Measurements from ENCODE around the gene KLHL17.
A peak's percentile ranks its signal among the peaks of the same experiment; 100 is the strongest.
"Not testable (repeated sequence)": the region's sequence is repeated elsewhere in the genome, so short reads cannot be mapped to it uniquely, and the experiment has no call there.

Gene KLHL17

GRCh38 chr1:982765-983436, 22.5 kb downstream of the KLHL17 start:
- ATAC-seq = no peak

- ATAC-seq = peak; percentile 65 to 71
Observed at GRCh38 chr1:983798-984475, 23.6 kb downstream of the KLHL17 start.

- no peak for ATAC-seq
Observed at GRCh38 chr1:984476-984814, 24.1 kb downstream of the KLHL17 start.

GRCh38 chr1:985126-985525, 24.7 kb downstream of the KLHL17 start:
- no peak for ATAC-seq

GRCh38 chr1:988061-988460, 27.7 kb downstream of the KLHL17 start:
- ATAC-seq = not testable (repeated sequence)

- not testable (repeated sequence) for ATAC-seq
Observed at GRCh38 chr1:991275-991674, 30.9 kb downstream of the KLHL17 start.

GRCh38 chr1:991895-992294, 31.5 kb downstream of the KLHL17 start:
- no peak for ATAC-seq

GRCh38 chr1:992362-992761, 32.0 kb downstream of the KLHL17 start:
- peak in 1 of 2 donors; percentile 48 for ATAC-seq

GRCh38 chr1:993379-993995, 33.1 kb downstream of the KLHL17 start:
- no peak for ATAC-seq

- ATAC-seq = not testable (repeated sequence)
Observed at GRCh38 chr1:994546-994945, 34.2 kb downstream of the KLHL17 start.

- no peak for ATAC-seq
Observed at GRCh38 chr1:995665-996633, 35.6 kb downstream of the KLHL17 start.

- no peak for ATAC-seq
Observed at GRCh38 chr1:996851-997712, 36.7 kb downstream of the KLHL17 start.

GRCh38 chr1:997713-997992, 37.3 kb downstream of the KLHL17 start:
- no peak for ATAC-seq

- no peak for ATAC-seq
Observed at GRCh38 chr1:997993-998744, 37.8 kb downstream of the KLHL17 start.

GRCh38 chr1:998745-998994, 38.3 kb downstream of the KLHL17 start:
- no peak for ATAC-seq

GRCh38 chr1:998995-999724, 38.8 kb downstream of the KLHL17 start:
- ATAC-seq = no peak

- ATAC-seq = peak; percentile 63 to 68
Observed at GRCh38 chr1:999725-1000356, 39.5 kb downstream of the KLHL17 start, which contains the start of gene HES4. Gene HES4 (minus strand): TSS chr1:1000097. CDS start chr1:999973, 124 bp downstream.

GRCh38 chr1:1000357-1001056, 40.1 kb downstream of the KLHL17 start:
- peak in 1 of 2 donors; percentile 25 for ATAC-seq

- ATAC-seq = no peak
Observed at GRCh38 chr1:1001057-1001783, 40.8 kb downstream of the KLHL17 start.

Measured in activated CD4-positive, CD25-positive, alpha-beta regulatory T cell treated with anti-CD3 and anti-CD28 coated beads, Interleukin-2, amount 50 U/mL, for 24 hours (primary cell).